H1 (cell line): Measurements from ENCODE around the gene NIN. TPM values are rescaled to one million over a fixed set of nuclear protein-coding genes. Genes with fewer than 3 reads are reported as not detected.
"Not testable (repeated sequence)": the region's sequence is repeated elsewhere in the genome, so short reads cannot be mapped to it uniquely, and the experiment has no call there.

ENCODE experiments used
- CTCF ChIA-PET: fragments of 300-600 bp; sonication (Branson Sonifier 250); formaldehyde crosslinking; loops from one replicate; lab custom pipeline; 2021; ENCODE audit not compliant: partially characterized antibody; lab: Charles Lee
- POLR2A ChIA-PET: fragments of 300-600 bp; sonication (Branson Sonifier 250); formaldehyde crosslinking; loops from one replicate; lab custom pipeline; 2021; ENCODE audit warnings: inconsistent platforms; ENCODE audit not compliant: partially characterized antibody; lab: Charles Lee
- DNase-seq, 2 experiments: peaks; one replicate each; pipeline versions ENCODE4 v3.0.0 to v3.0.0-alpha.2; 2010 to 2022; ENCODE audit warnings: low spot score in 2 of 2, low read depth in 1 of 2, mixed read lengths in 1 of 2
- FAIRE-seq: peaks from 2 replicates; lab custom pipeline; 2011; peaks lifted over from hg19 to GRCh38; lab: Jason Lieb, UNC
- H2AFZ ChIP-seq: 2 replicates; pipeline ENCODE4 v1.8.1; 2012; ENCODE audit warnings: low read length, inconsistent platforms
- H2AK5ac ChIP-seq: 2 replicates; pipeline ENCODE4 v1.6.1; 2013; ENCODE audit warnings: low read depth, low read length
- H2BK120ac ChIP-seq: replicated peaks from 2 replicates; pipeline ENCODE3; 2013; ENCODE audit warnings: low read depth, low read length, inconsistent platforms
- H2BK12ac ChIP-seq: 2 replicates; pipeline ENCODE4 v1.6.1; 2013; ENCODE audit warnings: low read depth, low read length
- H2BK15ac ChIP-seq: 2 replicates; pipeline ENCODE4 v1.6.1; 2013; ENCODE audit warnings: low read length
- H2BK20ac ChIP-seq: 2 replicates; pipeline ENCODE4 v1.6.1; 2013; ENCODE audit warnings: low read length
- H2BK5ac ChIP-seq: 2 replicates; pipeline ENCODE4 v1.6.1; 2013; ENCODE audit warnings: low read depth, low read length
- H3K14ac ChIP-seq: 2 replicates; pipeline ENCODE4 v1.6.1; 2013; ENCODE audit warnings: inconsistent platforms; ENCODE audit not compliant: insufficient read length
- H3K18ac ChIP-seq: 2 replicates; pipeline ENCODE4 v1.6.1; 2013; ENCODE audit warnings: low read length; ENCODE audit errors: extremely low read depth
- H3K23ac ChIP-seq: 2 replicates; pipeline ENCODE4 v1.6.1; 2013; ENCODE audit warnings: inconsistent platforms; ENCODE audit not compliant: insufficient read length
- H3K23me2 ChIP-seq: 2 replicates; pipeline ENCODE4 v1.6.1; 2013; ENCODE audit warnings: low read depth, low read length
- H3K27ac ChIP-seq: 2 replicates; pipeline ENCODE4 v1.6.1; 2011; ENCODE audit warnings: low read depth, low read length, inconsistent platforms
- H3K27me3 ChIP-seq, 4 experiments: replicated peaks in 1 of 4; 1 replicate in 1 of 4; 2 replicates in 3 of 4; pipeline versions ENCODE4 v1.6.1 to v1.8.1; 2011 to 2013; ENCODE audit warnings: low read length in 3 of 4, mild to moderate bottlenecking in 3 of 4, inconsistent platforms in 2 of 4, mixed read lengths in 2 of 4, moderate library complexity in 1 of 4; ENCODE audit not compliant: control insufficient read depth in 3 of 4, insufficient read depth in 3 of 4; ENCODE audit errors: extremely low read depth in 1 of 4
- H3K36me3 ChIP-seq, 4 experiments: 2 replicates each; pipeline versions ENCODE4 v1.6.1 to v1.8.1; 2011 to 2013; ENCODE audit warnings: mild to moderate bottlenecking in 4 of 4, low read length in 3 of 4, moderate library complexity in 2 of 4, control low read depth in 1 of 4, inconsistent platforms in 1 of 4; ENCODE audit not compliant: insufficient read depth in 4 of 4, control insufficient read depth in 2 of 4
- H3K4ac ChIP-seq: replicated peaks from 2 replicates; pipeline ENCODE3; 2013; ENCODE audit warnings: low read length, low read depth, mixed read lengths, inconsistent platforms; ENCODE audit not compliant: insufficient read length
- H3K4me1 ChIP-seq, 4 experiments: replicated peaks in 1 of 4; 1 replicate in 1 of 4; 2 replicates in 3 of 4; pipeline versions ENCODE4 v1.6.1 to v1.8.1; 2011 to 2013; ENCODE audit warnings: low read length in 3 of 4, inconsistent platforms in 2 of 4, mixed read lengths in 1 of 4; ENCODE audit not compliant: insufficient read depth in 4 of 4, control insufficient read depth in 3 of 4
- H3K4me2 ChIP-seq, 2 experiments: 2 replicates each; pipeline versions ENCODE4 v1.6.1 to v1.8.1; 2011 to 2013; ENCODE audit warnings: low read depth in 2 of 2, low read length in 2 of 2, control low read depth in 1 of 2, inconsistent platforms in 1 of 2, mild to moderate bottlenecking in 1 of 2; ENCODE audit not compliant: insufficient read depth in 1 of 2
- H3K4me3 ChIP-seq, 4 experiments: fragments of 200-600, 300-600 bp in 1 of 4; sonication (generic), shearing (Covaris generic), sonication (Bioruptor Twin) in 1 of 4; 2 replicates each; pipeline versions ENCODE4 v1.5.1 to v1.8.1; 2011 to 2016; ENCODE audit warnings: low read length in 4 of 4, low read depth in 3 of 4, control low read depth in 2 of 4, inconsistent platforms in 2 of 4, mild to moderate bottlenecking in 2 of 4, mixed read lengths in 1 of 4, moderate library complexity in 1 of 4; ENCODE audit not compliant: insufficient read depth in 2 of 4; ENCODE audit errors: extremely low read depth in 1 of 4
- H3K56ac ChIP-seq: replicated peaks from 2 replicates; pipeline ENCODE3; 2013; ENCODE audit warnings: low read depth, mild to moderate bottlenecking, mixed read lengths, low read length, inconsistent platforms; ENCODE audit not compliant: insufficient read length
- H3K79me1 ChIP-seq: 2 replicates; pipeline ENCODE4 v1.6.1; 2013; ENCODE audit warnings: low read depth, low read length, control low read depth
- H3K79me2 ChIP-seq, 2 experiments: 2 replicates each; pipeline versions ENCODE4 v1.6.1 to v1.8.1; 2012 to 2013; ENCODE audit warnings: low read length in 2 of 2, mild to moderate bottlenecking in 2 of 2, inconsistent platforms in 1 of 2; ENCODE audit not compliant: insufficient read depth in 2 of 2, control insufficient read depth in 1 of 2
- H3K9ac ChIP-seq, 4 experiments: replicated peaks in 1 of 4; 1 replicate in 1 of 4; 2 replicates in 3 of 4; pipeline versions ENCODE4 v1.6.1 to v1.8.1; 2011 to 2013; ENCODE audit warnings: low read depth in 3 of 4, low read length in 3 of 4, control low read depth in 2 of 4, mild to moderate bottlenecking in 2 of 4, moderate library complexity in 2 of 4, inconsistent platforms in 1 of 4; ENCODE audit errors: extremely low read depth in 1 of 4
- H3K9me3 ChIP-seq, 2 experiments: 2 replicates each; pipeline versions ENCODE4 v1.6.1 to v1.8.1; 2012 to 2013; ENCODE audit warnings: mild to moderate bottlenecking in 2 of 2, moderate library complexity in 2 of 2, control low read depth in 1 of 2, inconsistent platforms in 1 of 2, low read depth in 1 of 2, low read length in 1 of 2, mixed read lengths in 1 of 2; ENCODE audit not compliant: insufficient read depth in 2 of 2
- H4K20me1 ChIP-seq, 2 experiments: replicated peaks in 1 of 2; 2 replicates each; pipeline versions ENCODE3 to v1.8.1; 2011 to 2013; ENCODE audit warnings: inconsistent platforms in 2 of 2, low read length in 2 of 2, mild to moderate bottlenecking in 1 of 2; ENCODE audit not compliant: insufficient read depth in 2 of 2, control insufficient read depth in 1 of 2
- H4K5ac ChIP-seq: 2 replicates; pipeline ENCODE4 v1.6.1; 2013; ENCODE audit warnings: low read length, low read depth, mixed read lengths, inconsistent platforms; ENCODE audit not compliant: insufficient read length
- H4K8ac ChIP-seq: 2 replicates; pipeline ENCODE4 v1.8.0; 2013; ENCODE audit warnings: mild to moderate bottlenecking, moderate library complexity, low read length, inconsistent platforms; ENCODE audit not compliant: insufficient read depth; ENCODE audit errors: extremely low read depth
- H4K91ac ChIP-seq: replicated peaks from 2 replicates; pipeline ENCODE3; 2013; ENCODE audit warnings: low read length, mixed read lengths, inconsistent platforms; ENCODE audit not compliant: insufficient read length
- WGBS, 2 experiments: shearing (Covaris generic) in 1 of 2; methylation state at CpG; one replicate each; pipeline versions ENCODE4 v1.1.6 to v1.1.7; 2013 to 2015; ENCODE audit warnings: low lambda C conversion rate in 2 of 2, mixed read lengths in 2 of 2, inconsistent platforms in 1 of 2, low coverage in 1 of 2, missing lambda C conversion rate in 1 of 2; ENCODE audit not compliant: insufficient replicate concordance in 2 of 2, insufficient coverage in 1 of 2, insufficient read length in 1 of 2; ENCODE audit errors: extremely low coverage in 1 of 2, missing lambda C conversion rate in 1 of 2; 5-methylcytosine and 5-hydroxymethylcytosine counted together
- polyA plus RNA-seq, 7 experiments: library from polyadenylated mRNA; depleted of rRNA in 3 of 7; stranded (reverse) in 5 of 7; unstranded in 2 of 7; fragments of >200 nt in 5 of 7; fragments of 200-250 nt in 2 of 7; gene quantifications; 1 replicate in 5 of 7; 2 replicates in 1 of 7; 4 replicates in 1 of 7; pipeline versions ENCODE4 v1.2.1 to v1.2.3, GENCODE V29; 2011 to 2013; ENCODE audit warnings: missing spikeins in 2 of 7, mixed read lengths in 2 of 7
- total RNA-seq: library from RNA; stranded (reverse); fragmentation: NEBNext Ultra II Directional; extraction: Animal tissue kit (Norgen Biotek cat#: 25700); gene quantifications from 2 replicates; pipeline ENCODE4 v1.2.1, GENCODE V29; 2021

Gene NIN
- total and polyA plus RNA-seq, 2 of the 8 experiments (the other 6 are each of a cell fraction or from before 2014, with no cell fraction given), result 3.2 to 21.3 TPM

- CTCF ChIA-PET, H3K14ac ChIP-seq, FAIRE-seq, H4K91ac ChIP-seq, H3K79me1 ChIP-seq, H3K27me3 ChIP-seq, H2BK15ac ChIP-seq, H2AK5ac ChIP-seq, H3K4me2 ChIP-seq, H3K18ac ChIP-seq, H2BK12ac ChIP-seq, H3K23ac ChIP-seq, H2BK20ac ChIP-seq, H2BK120ac ChIP-seq, H3K79me2 ChIP-seq, H3K4me3 ChIP-seq, H3K56ac ChIP-seq, H4K20me1 ChIP-seq, H3K4ac ChIP-seq, H3K36me3 ChIP-seq, H2AFZ ChIP-seq, H3K27ac ChIP-seq, H3K9ac ChIP-seq, DNase-seq, H3K23me2 ChIP-seq, H4K8ac ChIP-seq, H2BK5ac ChIP-seq, H3K9me3 ChIP-seq, H4K5ac ChIP-seq, H3K4me1 ChIP-seq: not testable (repeated sequence)
- 0% methylated on average over 1 of the region's 1 CpG; no CpG with 5 or more reads in 1 of the 2 experiments for WGBS, 2 experiments
- POLR2A ChIA-PET, result interaction anchor here (1.0 kb wide), 1 partner anchor 11 kb away, joined by 3 read pairs; no protein-coding TSS in a partner anchor
Measured at GRCh38 chr14:50815058-50815457, 15.9 kb downstream of the NIN start.
